ENCODE data around the gene SLC35F4. TPM values are rescaled to one million over a fixed set of nuclear protein-coding genes. Genes with fewer than 3 reads are reported as not detected.
A peak's percentile ranks its signal among the peaks of the same experiment; 100 is the strongest.

The SLC35F4 gene
- total RNA-seq, 1 experiment from 2014 or later = not detected

GRCh38 chr14:57533214-57533613, 332.7 kb downstream of the SLC35F4 start:
- Histone ChIP-seq H2BK120ac (ENCODE audit: low read depth, low read length, poor library complexity, severe bottlenecking) (no peak overlapping the region), H3K9me3 (ENCODE audit: control insufficient read depth, low read depth, low read length) (no peaks in the 10 kb centered on the region), H3K23me2 (ENCODE audit: insufficient read length, low read depth, low read length, poor library complexity, severe bottlenecking) (no peaks in the 10 kb centered on the region), H4K91ac (ENCODE audit: insufficient read length, low read depth, low read length) (no peak overlapping the region), H2AK5ac (ENCODE audit: insufficient read length, low read length) (no peak overlapping the region), H2BK12ac (ENCODE audit: insufficient read length, low read depth, low read length) (no peak overlapping the region), H3K4me2 (ENCODE audit: insufficient read depth, insufficient read length, low read length) (no peak overlapping the region), H4K8ac (replicated peaks; ENCODE audit: insufficient read length, low read depth, low read length) (no peak overlapping the region), H2BK20ac (ENCODE audit: low read depth, low read length, poor library complexity, severe bottlenecking) (no peak overlapping the region), H3K56ac (ENCODE audit: insufficient read length, low read depth, low read length) (no peak overlapping the region), H3K14ac (ENCODE audit: insufficient read depth, low read length) (no peak overlapping the region), H3K9ac (ENCODE audit: extremely low read depth, insufficient read length, low read length) (no peak overlapping the region), H2AFZ (ENCODE audit: low read length) (no peak overlapping the region), H3K79me2 (ENCODE audit: insufficient read depth, low read length) (no peaks in the 10 kb centered on the region), H4K5ac (ENCODE audit: insufficient read length, low read depth, low read length) (no peak overlapping the region), H2BK5ac (ENCODE audit: insufficient read length, low read length) (no peak overlapping the region), H3K4ac (ENCODE audit: low read depth, low read length) (no peak overlapping the region), H4K20me1 (ENCODE audit: control insufficient read depth, insufficient read depth, insufficient read length) (no peaks in the 10 kb centered on the region), H3K79me1 (ENCODE audit: insufficient read depth, low read depth, low read length, poor library complexity, severe bottlenecking) (no peaks in the 10 kb centered on the region), H3K27me3 (ENCODE audit: insufficient read depth, low read length) (no peaks in the 10 kb centered on the region), H3K4me1 (ENCODE audit: insufficient read depth, low read length) (no peaks in the 10 kb centered on the region), H2BK15ac (ENCODE audit: low read depth, low read length) (no peak overlapping the region), H3K18ac (ENCODE audit: insufficient read length, low read depth, low read length) (no peak overlapping the region), H3T11ph (ENCODE audit: low read length) (no peak overlapping the region), H3K23ac (ENCODE audit: insufficient read length, low read depth, low read length) (no peak overlapping the region), H3K27ac (ENCODE audit: insufficient read length, low read depth, low read length) (no peak overlapping the region)
- Mint-ChIP-seq H3K4me1 (no peaks in the 10 kb centered on the region), H3K36me3 (ENCODE audit: insufficient read depth in 1 of 3, low read depth in 3 of 3) (no peaks in the 10 kb centered on the region), H3K27ac (no peak overlapping the region), H3K9me3 (no peaks in the 10 kb centered on the region), H3K4me3 (no peak overlapping the region), H3K27me3 (ENCODE audit: low read depth) (peaks cover 4% of the 10 kb centered on the region; the same call in 1 of the 2 replicates)
- WGBS (ENCODE audit: extremely low coverage, insufficient read length, low lambda C conversion rate) = no CpG with 5 or more reads among the region's 1 CpG
- peak; percentile 67 for TF ChIP-seq CTCF (conservative IDR thresholded peaks at IDR 0.05)
- no peak for DNase-seq
